ENCODE results near the gene SLC35G3. TPM values are rescaled to one million over a fixed set of nuclear protein-coding genes. Genes with fewer than 3 reads are reported as not detected.
"Not testable (repeated sequence)": the region's sequence is repeated elsewhere in the genome, so short reads cannot be mapped to it uniquely, and the experiment has no call there.

SLC35G3 gene
- total RNA-seq, 2 experiments from 2014 or later, result not detected

DNA sequence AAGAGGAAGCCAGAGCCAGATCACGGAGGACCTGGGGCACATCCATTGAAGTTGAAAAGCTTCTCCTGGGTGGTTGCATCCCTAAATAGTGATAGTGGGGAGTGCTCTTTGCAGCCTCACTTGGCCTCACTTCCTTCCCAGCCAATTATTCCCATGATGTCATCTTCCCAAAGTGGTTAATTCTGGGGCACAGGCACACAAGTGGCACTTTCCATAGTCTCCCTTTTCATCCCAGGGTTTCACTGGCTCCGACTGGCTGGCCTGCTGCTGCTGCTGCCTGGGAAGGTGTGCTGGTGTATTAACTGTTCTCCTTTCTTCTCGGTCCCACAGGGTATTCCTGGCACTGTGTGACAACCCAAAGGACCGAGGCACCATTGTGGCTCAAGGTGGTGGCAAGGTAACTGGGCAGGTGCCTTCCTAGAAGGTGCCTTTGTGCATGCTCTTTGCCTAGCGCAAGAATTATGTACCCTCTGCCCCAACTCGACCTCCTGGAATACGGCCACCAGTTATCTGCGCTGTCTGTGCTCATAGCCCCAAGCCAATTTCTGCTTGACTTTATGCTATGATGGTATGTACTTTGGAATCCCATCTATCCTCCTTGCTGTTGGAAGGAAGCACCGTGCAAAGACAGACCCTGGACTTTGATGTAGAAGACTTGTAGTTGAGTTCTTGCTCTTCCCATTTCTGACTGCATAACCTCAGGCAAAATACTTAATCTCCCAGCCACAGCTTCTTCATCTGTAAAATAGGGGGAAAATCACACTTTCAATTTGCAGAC is 18.4 kb downstream of the SLC35G3 start:
- no peak for DNase-seq
- intact Hi-C loops (cut with micrococcal nuclease), result loop anchor here (5.0 to 10.0 kb wide), 2 partner anchors 36 to 629 kb away; partner anchors contain the start of gene TAF15
- H3K9me3 Mint-ChIP-seq, result no peaks in the 10 kb centered on the region
- H3K36me3 Mint-ChIP-seq (ENCODE audit: low read depth), result no peaks in the 10 kb centered on the region
- CTCF ChIA-PET, result interaction anchor here (0.6 kb wide), 2 partner anchors 32 to 64 kb away, joined by 3 to 4 read pairs; no protein-coding TSS in a partner anchor
- peaks cover 56% of the 10 kb centered on the region for H3K4me1 Mint-ChIP-seq (ENCODE audit: low read depth)
- no peak overlapping the region for H3K27ac Mint-ChIP-seq
- H3K27me3 Mint-ChIP-seq (ENCODE audit: low read depth), result no peaks in the 10 kb centered on the region
- no peak overlapping the region for H3K4me3 Mint-ChIP-seq

DNA sequence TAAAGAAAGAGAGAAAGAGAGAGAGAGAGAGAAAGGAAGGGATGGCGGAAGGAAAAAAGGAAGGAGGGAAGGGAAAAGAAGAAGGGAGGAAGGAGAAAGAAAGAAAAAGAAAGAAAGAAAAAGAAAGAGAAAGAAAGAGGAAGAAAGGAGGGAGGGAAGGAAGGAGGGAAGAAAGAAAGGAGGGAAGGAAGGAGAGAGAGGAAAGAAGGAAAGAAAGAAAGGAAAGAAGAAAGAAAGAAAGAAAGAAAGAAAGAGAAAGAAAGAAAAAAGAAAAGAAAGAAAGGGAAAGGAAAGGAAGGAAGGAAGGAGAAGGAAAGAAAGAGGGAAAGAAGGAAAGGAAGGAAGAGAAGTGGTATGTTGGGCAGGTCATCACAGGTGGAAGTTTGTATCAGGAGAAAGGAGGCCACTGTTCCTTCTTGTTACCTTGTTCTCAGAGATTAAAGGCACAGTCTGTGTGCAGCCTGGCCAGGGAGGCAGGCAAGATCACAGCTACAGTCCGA is 19.3 kb downstream of the SLC35G3 start:
- H3K4me3 Mint-ChIP-seq, result no peak overlapping the region
- H3K27me3 Mint-ChIP-seq (ENCODE audit: low read depth), result no peaks in the 10 kb centered on the region
- no peak for DNase-seq
- CTCF ChIA-PET, result no interaction called here
- peaks cover 56% of the 10 kb centered on the region for H3K4me1 Mint-ChIP-seq (ENCODE audit: low read depth)
- H3K27ac Mint-ChIP-seq, result no peak overlapping the region
- H3K9me3 Mint-ChIP-seq, result no peaks in the 10 kb centered on the region
- intact Hi-C loops (cut with micrococcal nuclease), result loop anchor here (5.0 to 10.0 kb wide), 2 partner anchors 37 to 630 kb away; partner anchors contain the start of gene TAF15
- H3K36me3 Mint-ChIP-seq (ENCODE audit: low read depth), result no peaks in the 10 kb centered on the region

DNA sequence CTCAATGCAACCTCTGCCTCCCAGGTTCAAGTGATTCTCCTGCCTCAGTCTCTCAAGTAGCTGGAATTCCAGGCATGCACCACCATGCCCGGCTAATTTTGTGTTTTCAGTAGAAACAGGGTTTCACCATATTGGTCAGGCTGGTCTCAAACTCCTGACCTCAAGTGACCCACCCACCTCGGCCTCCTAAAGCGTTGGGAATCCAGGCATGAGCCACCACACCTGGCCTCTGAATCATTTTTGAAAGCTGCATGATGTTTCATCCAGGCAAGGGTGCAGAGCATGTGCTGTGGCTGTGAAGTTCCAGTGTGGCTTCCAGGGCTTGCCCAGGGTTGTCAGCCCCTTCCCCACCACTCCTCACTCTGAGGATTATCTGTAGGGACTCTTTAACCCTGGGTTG is 21.9 kb downstream of the SLC35G3 start:
- peaks cover 41% of the 10 kb centered on the region for H3K4me1 Mint-ChIP-seq (ENCODE audit: low read depth)
- not testable (repeated sequence) for H3K36me3 Mint-ChIP-seq (ENCODE audit: low read depth); DNase-seq; H3K27me3 Mint-ChIP-seq (ENCODE audit: low read depth); H3K9me3 Mint-ChIP-seq; H3K4me3 Mint-ChIP-seq
- CTCF ChIA-PET, result interaction anchor here (0.7 kb wide), 1 partner anchor 578 kb away, joined by 3 read pairs; no protein-coding TSS in a partner anchor
- intact Hi-C loops (cut with micrococcal nuclease), result loop anchor here (1.0 to 10.0 kb wide), 3 partner anchors 67 to 632 kb away; partner anchors contain the start of gene TAF15
- H3K27ac Mint-ChIP-seq, result peak overlapping the region; percentile 7

DNA sequence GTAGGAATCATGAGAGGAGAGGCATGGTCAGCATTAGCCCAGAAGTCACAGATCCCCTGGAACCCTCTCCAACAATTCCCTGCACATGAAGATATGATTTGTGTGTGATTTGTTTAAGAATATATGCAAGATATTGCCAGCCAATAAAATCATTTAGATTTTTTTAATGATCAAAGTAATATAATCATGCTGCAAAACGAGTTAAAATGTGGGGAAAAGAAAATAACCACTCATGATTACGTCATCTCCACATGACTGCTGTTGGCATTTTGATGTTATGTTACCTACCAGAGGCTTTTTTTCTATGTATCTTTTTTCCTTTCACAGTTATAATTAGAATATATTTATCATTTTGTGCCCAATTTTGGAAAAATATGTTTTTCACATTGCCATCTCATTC is 22.4 kb downstream of the SLC35G3 start:
- Mint-ChIP-seq H3K36me3 (ENCODE audit: low read depth) (no peaks in the 10 kb centered on the region), H3K4me1 (ENCODE audit: low read depth) (peaks cover 37% of the 10 kb centered on the region), H3K4me3 (no peak overlapping the region), H3K27ac (peak overlapping the region; percentile 61), H3K9me3 (no peaks in the 10 kb centered on the region), H3K27me3 (ENCODE audit: low read depth) (no peaks in the 10 kb centered on the region)
- DNase-seq, result no peak
- CTCF ChIA-PET, result interaction anchor here (0.7 kb wide), 1 partner anchor 579 kb away, joined by 3 read pairs; no protein-coding TSS in a partner anchor
- intact Hi-C loops (cut with micrococcal nuclease), result loop anchor here (1.0 to 10.0 kb wide), 6 partner anchors 67 to 633 kb away; partner anchors contain the start of gene TAF15

DNA sequence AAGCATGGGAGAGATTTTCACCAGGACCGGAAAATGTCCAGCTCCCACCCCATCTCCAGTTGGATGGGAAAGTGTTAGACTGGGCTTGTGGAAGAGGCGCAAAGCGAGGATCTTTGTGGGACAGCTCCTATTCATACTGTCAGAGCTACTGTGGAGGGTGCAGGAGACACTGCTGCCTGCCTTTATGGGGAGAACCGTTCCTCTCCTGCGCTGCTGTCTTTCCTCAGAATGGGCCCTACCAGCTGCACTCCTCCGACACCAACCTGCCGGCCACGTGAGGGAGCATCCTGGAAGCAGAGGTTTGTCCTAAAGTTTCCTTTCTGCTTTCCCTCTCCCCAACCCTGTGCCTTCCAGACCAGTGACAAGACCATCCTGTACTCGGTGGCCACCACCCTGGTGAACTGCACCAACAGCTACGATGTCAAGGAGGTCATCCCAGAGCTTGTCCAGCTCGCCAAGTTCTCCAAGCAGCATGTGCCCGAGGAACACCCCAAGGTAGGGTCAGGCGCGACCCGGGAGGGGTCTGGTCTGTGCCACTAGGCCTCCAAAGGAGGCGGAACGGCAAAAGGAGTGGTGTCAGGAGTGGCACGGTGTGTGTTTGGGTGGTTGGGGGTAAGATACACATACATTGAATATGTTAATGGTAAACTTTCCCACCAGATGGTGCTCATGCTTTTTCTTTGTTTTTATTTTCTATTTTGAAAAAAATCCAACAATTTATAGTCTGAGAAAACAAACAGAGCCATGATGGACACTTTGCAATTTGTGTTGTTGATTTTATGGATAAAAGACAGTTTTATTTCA is 23.0 kb downstream of the SLC35G3 start:
- no peaks in the 10 kb centered on the region for H3K27me3 Mint-ChIP-seq (ENCODE audit: low read depth)
- peak overlapping the region; percentile 61 for H3K27ac Mint-ChIP-seq
- no peak for DNase-seq
- H3K4me1 Mint-ChIP-seq (ENCODE audit: low read depth), result peaks cover 33% of the 10 kb centered on the region
- no peaks in the 10 kb centered on the region for H3K36me3 Mint-ChIP-seq (ENCODE audit: low read depth)
- no peak overlapping the region for H3K4me3 Mint-ChIP-seq
- intact Hi-C loops (cut with micrococcal nuclease), result loop anchor here (1.0 to 10.0 kb wide), 4 partner anchors 362 to 634 kb away; partner anchors contain the start of gene TAF15
- CTCF ChIA-PET, result interaction anchor here (0.5 to 1.4 kb wide), 5 partner anchors 61 to 368 kb away, joined by 3 to 5 read pairs (median 4); no protein-coding TSS in a partner anchor
- H3K9me3 Mint-ChIP-seq, result no peaks in the 10 kb centered on the region

DNA sequence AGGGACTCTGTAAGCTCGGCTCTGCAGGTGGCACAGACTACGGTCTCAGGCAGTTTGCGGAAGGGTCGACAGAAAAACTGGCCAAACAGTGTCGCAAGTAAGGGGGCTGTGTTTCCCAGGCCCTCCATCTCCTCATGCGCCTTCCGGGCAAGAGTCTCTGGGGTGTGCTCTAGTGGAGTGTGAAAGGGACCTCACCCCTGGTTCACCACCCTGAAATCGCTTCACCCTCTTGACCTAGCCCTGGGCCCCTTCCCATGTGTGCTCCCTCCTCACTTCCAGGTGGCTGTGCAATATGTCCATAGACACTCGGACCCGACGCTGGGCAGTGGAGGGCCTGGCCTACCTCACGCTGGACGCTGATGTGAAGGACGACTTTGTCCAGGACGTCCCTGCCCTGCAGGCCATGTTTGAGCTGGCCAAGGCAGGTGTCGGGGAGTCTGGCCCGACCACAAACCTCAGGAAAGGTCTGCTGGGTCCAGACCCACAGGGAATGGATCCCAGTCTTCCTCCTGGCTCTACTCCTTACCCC is 24.3 kb downstream of the SLC35G3 start:
- H3K27ac Mint-ChIP-seq, result no peak overlapping the region
- intact Hi-C loops (cut with micrococcal nuclease), result loop anchor here (10.0 kb wide), 1 partner anchor 635 kb away; the partner anchor contains the start of gene TAF15

DNA sequence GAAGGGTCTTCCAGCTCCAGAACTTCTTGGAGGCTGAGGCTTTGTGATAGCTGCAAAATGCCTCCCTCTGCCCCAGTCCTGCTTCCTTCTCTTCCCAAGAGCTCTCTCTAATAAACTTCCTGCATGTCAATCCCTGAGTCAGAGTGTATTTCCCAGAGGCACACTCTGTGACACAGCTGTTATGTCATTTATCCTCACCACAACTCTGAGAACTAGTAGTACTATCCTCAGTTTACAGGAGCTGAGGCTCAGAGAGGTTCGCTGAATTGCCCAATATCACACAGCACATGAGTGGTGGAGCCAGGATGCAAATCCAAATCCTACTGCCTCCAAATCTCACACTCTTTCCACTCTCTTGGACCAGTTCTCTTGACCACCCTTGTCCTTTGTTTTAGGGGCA is 26.5 kb downstream of the SLC35G3 start:
- intact Hi-C loops (cut with micrococcal nuclease), result no loop called here
- Mint-ChIP-seq H3K9me3 (no peaks in the 10 kb centered on the region), H3K4me1 (ENCODE audit: low read depth) (peaks cover 31% of the 10 kb centered on the region), H3K4me3 (no peak overlapping the region), H3K27me3 (ENCODE audit: low read depth) (no peaks in the 10 kb centered on the region), H3K36me3 (ENCODE audit: low read depth) (no peaks in the 10 kb centered on the region), H3K27ac (no peak overlapping the region)
- DNase-seq, result no peak
- CTCF ChIA-PET, result interaction anchor here (0.8 to 0.9 kb wide), 3 partner anchors 16 to 60 kb away, joined by 3 to 4 read pairs (median 3); no protein-coding TSS in a partner anchor

More for the DNA sequence above, 24.3 kb downstream of the SLC35G3 start:
- H3K27me3 Mint-ChIP-seq (ENCODE audit: low read depth), result no peaks in the 10 kb centered on the region
- no peak overlapping the region for H3K4me3 Mint-ChIP-seq
- no peaks in the 10 kb centered on the region for H3K36me3 Mint-ChIP-seq (ENCODE audit: low read depth)
- no peaks in the 10 kb centered on the region for H3K9me3 Mint-ChIP-seq
- peaks cover 30% of the 10 kb centered on the region for H3K4me1 Mint-ChIP-seq (ENCODE audit: low read depth)
- DNase-seq, result no peak
- CTCF ChIA-PET, result interaction anchor here (1.4 kb wide), 1 partner anchor 143 kb away, joined by 4 read pairs; no protein-coding TSS in a partner anchor

DNA sequence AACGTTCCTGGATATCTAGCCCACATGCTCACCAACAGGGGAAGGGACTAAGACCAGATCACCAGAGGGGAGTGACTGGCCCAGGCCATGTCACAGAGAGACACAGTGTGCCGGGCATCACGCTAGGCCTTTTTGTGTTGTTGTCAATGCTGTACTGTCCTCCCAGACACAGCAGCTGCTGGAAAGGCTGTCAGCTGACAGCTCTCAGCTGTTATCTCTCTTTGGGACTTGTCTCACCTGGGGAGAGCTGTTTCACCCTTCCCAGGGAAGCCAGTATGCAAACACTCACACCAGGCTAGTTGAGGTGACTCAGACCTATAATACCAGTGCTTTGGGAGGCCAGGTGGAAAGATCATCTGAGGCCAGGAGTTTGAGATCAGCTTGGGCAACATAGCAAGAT is 27.1 kb downstream of the SLC35G3 start:
- Mint-ChIP-seq H3K27me3 (ENCODE audit: low read depth) (no peaks in the 10 kb centered on the region), H3K27ac (no peak overlapping the region), H3K9me3 (no peaks in the 10 kb centered on the region), H3K4me1 (ENCODE audit: low read depth) (peaks cover 29% of the 10 kb centered on the region), H3K36me3 (ENCODE audit: low read depth) (no peaks in the 10 kb centered on the region), H3K4me3 (no peak overlapping the region)
- intact Hi-C loops (cut with micrococcal nuclease), result no loop called here
- CTCF ChIA-PET, result interaction anchor here (0.8 to 0.9 kb wide), 2 partner anchors 17 to 56 kb away, joined by 3 to 4 read pairs; no protein-coding TSS in a partner anchor
- DNase-seq, result no peak

DNA sequence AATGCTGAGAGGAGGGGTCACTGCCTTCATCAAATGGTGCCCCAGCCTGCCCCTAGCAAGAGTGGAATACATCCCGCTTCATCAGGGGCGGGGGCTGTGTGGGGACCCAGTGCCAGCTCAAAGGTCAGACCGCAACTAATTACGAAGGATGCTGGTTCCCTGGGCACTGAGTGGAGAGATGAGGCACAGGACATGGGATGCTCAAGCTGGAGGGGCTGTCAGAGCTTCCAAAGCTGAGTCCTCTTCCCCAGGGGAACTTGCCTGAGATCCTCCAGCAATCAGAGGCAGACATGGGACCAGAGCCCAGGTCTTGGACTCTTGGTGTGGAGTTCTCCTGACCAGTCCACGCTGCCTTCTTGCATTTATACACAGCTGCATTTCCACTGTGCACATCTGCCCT is 27.7 kb downstream of the SLC35G3 start:
- no peaks in the 10 kb centered on the region for H3K27me3 Mint-ChIP-seq (ENCODE audit: low read depth)
- no peak overlapping the region for H3K27ac Mint-ChIP-seq
- no peak overlapping the region for H3K4me3 Mint-ChIP-seq
- CTCF ChIA-PET, result interaction anchor here (0.8 kb wide), 1 partner anchor 63 kb away, joined by 3 read pairs; no protein-coding TSS in a partner anchor
- DNase-seq, result no peak
- intact Hi-C loops (cut with micrococcal nuclease), result no loop called here
- H3K9me3 Mint-ChIP-seq, result no peaks in the 10 kb centered on the region
- H3K4me1 Mint-ChIP-seq (ENCODE audit: low read depth), result peaks cover 30% of the 10 kb centered on the region
- H3K36me3 Mint-ChIP-seq (ENCODE audit: low read depth), result no peaks in the 10 kb centered on the region

DNA sequence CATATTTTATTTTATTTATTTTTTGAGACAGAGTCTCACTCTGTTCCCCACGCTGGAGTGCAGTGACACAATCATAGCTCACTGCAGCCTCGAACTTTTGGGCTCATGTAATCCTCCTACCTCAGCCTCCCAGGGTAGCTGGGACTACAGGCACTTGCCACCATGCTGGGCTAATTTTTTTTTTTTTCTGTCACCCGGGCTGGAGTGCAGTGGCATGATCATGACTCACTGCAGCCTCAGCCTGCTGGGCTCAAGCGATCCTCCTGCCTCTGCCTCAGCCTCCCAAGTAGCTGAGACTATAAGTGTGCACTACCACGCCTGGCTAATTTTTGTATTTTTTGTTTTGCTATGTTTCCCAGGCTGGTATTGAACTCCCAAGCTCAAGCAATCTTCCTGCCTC is 29.5 kb downstream of the SLC35G3 start:
- DNase-seq, result no peak
- Mint-ChIP-seq H3K27me3 (ENCODE audit: low read depth) (no peaks in the 10 kb centered on the region), H3K36me3 (ENCODE audit: low read depth) (no peaks in the 10 kb centered on the region), H3K4me3 (no peak overlapping the region), H3K4me1 (ENCODE audit: low read depth) (peaks cover 46% of the 10 kb centered on the region), H3K27ac (no peak overlapping the region), H3K9me3 (no peaks in the 10 kb centered on the region)
- CTCF ChIA-PET, result interaction anchor here (0.7 to 1.5 kb wide), 3 partner anchors 21 to 599 kb away, joined by 4 to 6 read pairs (median 5); no protein-coding TSS in a partner anchor
- intact Hi-C loops (cut with micrococcal nuclease), result loop anchor here (5.0 kb wide), 2 partner anchors 148 to 323 kb away; no protein-coding TSS in a partner anchor

DNA sequence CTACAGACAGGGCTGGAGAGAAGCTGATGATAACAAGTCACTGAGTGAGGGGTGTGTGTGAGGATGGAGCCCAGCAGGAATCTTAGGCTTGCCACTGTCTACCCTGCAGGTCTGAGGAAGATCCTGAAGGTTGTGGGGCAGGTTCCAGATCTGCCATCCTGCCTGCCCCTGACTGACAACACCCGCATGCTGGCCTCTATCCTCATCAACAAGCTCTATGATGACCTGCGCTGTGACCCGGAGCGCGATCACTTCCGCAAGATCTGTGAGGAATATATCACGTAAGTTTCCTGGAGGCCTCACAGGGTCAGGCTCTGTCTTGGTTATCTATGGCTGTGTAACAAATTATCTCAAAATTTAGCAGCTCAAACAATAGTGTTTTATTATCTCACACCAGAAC is 30.3 kb downstream of the SLC35G3 start:
- no peak overlapping the region for H3K27ac Mint-ChIP-seq
- peaks cover 53% of the 10 kb centered on the region for H3K4me1 Mint-ChIP-seq (ENCODE audit: low read depth)
- intact Hi-C loops (cut with micrococcal nuclease), result loop anchor here (5.0 kb wide), 2 partner anchors 148 to 323 kb away; no protein-coding TSS in a partner anchor
- no peak overlapping the region for H3K4me3 Mint-ChIP-seq
- CTCF ChIA-PET, result interaction anchor here (0.5 to 1.4 kb wide), 2 partner anchors 20 to 473 kb away, joined by 3 to 5 read pairs; no protein-coding TSS in a partner anchor
- no peaks in the 10 kb centered on the region for H3K9me3 Mint-ChIP-seq
- DNase-seq, result no peak
- no peaks in the 10 kb centered on the region for H3K36me3 Mint-ChIP-seq (ENCODE audit: low read depth)
- H3K27me3 Mint-ChIP-seq (ENCODE audit: low read depth), result no peaks in the 10 kb centered on the region
